GM12874 (cell line): ENCODE data around the gene PSME3IP1.

Experiments used
- CTCF ChIP-seq: IDR thresholded peaks from 2 replicates; pipeline ENCODE4 v1.5.1; 2011; ENCODE audit warnings: low read depth, mild to moderate bottlenecking, control low read depth, low read length, moderate library complexity; ENCODE audit not compliant: insufficient read depth

PSME3IP1 gene

GRCh38 chr16:57208926-57209325 is 23.1 kb upstream of the PSME3IP1 start:
- TF ChIP-seq CTCF, result no peak

- no peak for TF ChIP-seq CTCF
Observed at GRCh38 chr16:57204675-57205074, 18.8 kb upstream of the PSME3IP1 start.

- TF ChIP-seq CTCF, result no peak
Observed at GRCh38 chr16:57203451-57203850, 17.6 kb upstream of the PSME3IP1 start.

GRCh38 chr16:57202095-57202886 is 16.5 kb upstream of the PSME3IP1 start:
- TF ChIP-seq CTCF, result no peak

GRCh38 chr16:57196753-57197152 is 10.9 kb upstream of the PSME3IP1 start:
- no peak for TF ChIP-seq CTCF

- no peak for TF ChIP-seq CTCF
Observed at GRCh38 chr16:57196286-57196685, 10.4 kb upstream of the PSME3IP1 start.

GRCh38 chr16:57194512-57194911 is 8.7 kb upstream of the PSME3IP1 start:
- TF ChIP-seq CTCF, result no peak
